Body of pancreas (tissue), 4 donors: ENCODE results near the gene CIRBP. TPM values are rescaled to one million over a fixed set of nuclear protein-coding genes. Genes with fewer than 3 reads are reported as not detected.

Experiments used
- ATAC-seq: fragments of 150-250 bp; one replicate; pipeline ENCODE4 v1.9.1; 2016
- DNase-seq, 4 donors: peaks; one replicate each; pipeline ENCODE4 v3.0.0-alpha.2; 2019
- H3K27ac ChIP-seq, 4 donors: fragments of 200-600 bp; sonication (generic); 1 replicate in 3 of 4; 2 replicates in 1 of 4; pipeline versions ENCODE4 v1.5.1 to v1.6.1; 2016 to 2019; ENCODE audit warnings: mild to moderate bottlenecking in 1 of 4, mixed read lengths in 1 of 4, moderate library complexity in 1 of 4
- H3K27me3 ChIP-seq, 2 donors: fragments of 200-600 bp; sonication (generic); one replicate each; pipeline ENCODE4 v1.6.0; 2016; ENCODE audit warnings: mild to moderate bottlenecking in 1 of 2
- H3K36me3 ChIP-seq, 2 donors: fragments of 200-600 bp; sonication (generic); replicated peaks in 1 of 2; 2 replicates each; pipeline ENCODE4 v1.5.1; 2016; ENCODE audit warnings: low read depth in 2 of 2; ENCODE audit not compliant: insufficient read depth in 1 of 2
- H3K4me1 ChIP-seq: fragments of 200-600 bp; sonication (generic); one replicate; pipeline ENCODE4 v1.6.0; 2016
- H3K4me3 ChIP-seq, 2 donors: fragments of 200-600 bp; sonication (generic); 1 replicate in 1 of 2; 2 replicates in 1 of 2; pipeline ENCODE4 v1.5.1; 2016 to 2019
- H3K9me3 ChIP-seq, 3 donors: fragments of 200-600 bp; sonication (generic); 1 replicate in 2 of 3; 2 replicates in 1 of 3; pipeline ENCODE4 v1.5.1; 2016
- CTCF ChIP-seq, 7 experiments: fragments of 450-650 bp in 4 of 7; fragments of 200-600 bp in 3 of 7; sonication (generic) in 3 of 7; IDR thresholded peaks; one replicate each; pipeline ENCODE4 v1.5.1; 2016 to 2019; ENCODE audit warnings: antibody characterized with exemption in 7 of 7
- POLR2A ChIP-seq, 3 donors: fragments of 450-650 bp; IDR thresholded peaks; one replicate each; pipeline ENCODE4 v1.6.1; 2016; ENCODE audit warnings: antibody characterized with exemption in 3 of 3, mild to moderate bottlenecking in 2 of 3
- WGBS, 2 donors: methylation state at CpG; one replicate each; pipeline ENCODE4 v1.1.5; 2017; 5-methylcytosine and 5-hydroxymethylcytosine counted together
- intact Hi-C: fragments of 100-400 bp; cut with DNase I; formaldehyde crosslinking; loops from one replicate; pipeline ENCODE4 v1.15.1; 2023
- total RNA-seq, 2 donors: library from RNA; depleted of rRNA; stranded (reverse); fragments of >200 nt; gene quantifications; one replicate each; pipeline ENCODE4 v1.1.0, GENCODE V29; 2016

CIRBP gene
- total RNA-seq, 2 donors from 2014 or later, result 582 to 630 TPM

- peaks cover 0 to 35% of the 10 kb centered on the region in 2 donors for H3K27me3 ChIP-seq
- H3K9me3 ChIP-seq, result no peaks in the 10 kb centered on the region
- DNase-seq (no peak), ATAC-seq (no peak)
- no peaks in the 10 kb centered on the region for H3K36me3 ChIP-seq
- intact Hi-C loops, result loop anchor here (10.0 kb wide), 1 partner anchor 228 kb away; the partner anchor contains the start of gene ADAMTSL5
- 15 to 28% methylated on average over 8 to 38 of the region's 38 CpGs for WGBS, 2 donors
- H3K4me1 ChIP-seq, result peaks cover 28% of the 10 kb centered on the region
- H3K27ac ChIP-seq, result no peak overlapping the region
- no peak for TF ChIP-seq CTCF (IDR thresholded peaks at IDR 0.05)
- TF ChIP-seq POLR2A (IDR thresholded peaks at IDR 0.05), result no peak
- no peak overlapping the region for H3K4me3 ChIP-seq
Measured at GRCh38 chr19:1286487-1287353, 17.6 kb downstream of the CIRBP start.

- H3K9me3 ChIP-seq, result no peaks in the 10 kb centered on the region
- H3K4me1 ChIP-seq, result peaks cover 28% of the 10 kb centered on the region
- ATAC-seq (no peak), DNase-seq (no peak)
- H3K36me3 ChIP-seq, result no peaks in the 10 kb centered on the region
- H3K27ac ChIP-seq, result no peak overlapping the region
- intact Hi-C loops, result loop anchor here (10.0 kb wide), 1 partner anchor 227 kb away; the partner anchor contains the start of gene ADAMTSL5
- WGBS, 2 donors, result 23 to 29% methylated on average over 4 to 54 of the region's 55 CpGs
- H3K4me3 ChIP-seq, result no peak overlapping the region
- H3K27me3 ChIP-seq, result peaks cover 0 to 43% of the 10 kb centered on the region in 2 donors
- TF ChIP-seq CTCF (IDR thresholded peaks at IDR 0.05), result no peak
- no peak for TF ChIP-seq POLR2A (IDR thresholded peaks at IDR 0.05)
Measured at GRCh38 chr19:1287354-1288225, 18.5 kb downstream of the CIRBP start.

GRCh38 chr19:1288226-1288612 lies 19.1 kb downstream of the CIRBP start:
- H3K27ac ChIP-seq, result no peak overlapping the region
- H3K36me3 ChIP-seq, result no peaks in the 10 kb centered on the region
- intact Hi-C loops, result loop anchor here (10.0 kb wide), 1 partner anchor 227 kb away; the partner anchor contains the start of gene ADAMTSL5
- no peak for ATAC-seq
- 82 to 85% methylated on average over 6 to 18 of the region's 18 CpGs for WGBS, 2 donors
- H3K27me3 ChIP-seq, result peaks cover 0 to 50% of the 10 kb centered on the region in 2 donors
- no peaks in the 10 kb centered on the region for H3K9me3 ChIP-seq
- TF ChIP-seq POLR2A (IDR thresholded peaks at IDR 0.05) (no peak), CTCF (IDR thresholded peaks at IDR 0.05) (no peak)
- no peak for DNase-seq
- H3K4me3 ChIP-seq, result no peak overlapping the region
- H3K4me1 ChIP-seq, result peaks cover 28% of the 10 kb centered on the region

- TF ChIP-seq CTCF (IDR thresholded peaks at IDR 0.05) (no peak), POLR2A (IDR thresholded peaks at IDR 0.05) (no peak)
- WGBS, 2 donors, result 51% methylated on average over 17 to 40 of the region's 41 CpGs
- Histone ChIP-seq H3K27ac (no peak overlapping the region), H3K4me1 (peaks cover 28% of the 10 kb centered on the region), H3K36me3 (no peaks in the 10 kb centered on the region), H3K27me3 (peaks cover 0 to 56% of the 10 kb centered on the region in 2 donors), H3K4me3 (no peak overlapping the region), H3K9me3 (no peaks in the 10 kb centered on the region)
- intact Hi-C loops, result loop anchor here (10.0 kb wide), 1 partner anchor 226 kb away; the partner anchor contains the start of gene ADAMTSL5
- ATAC-seq (peak; percentile 24), DNase-seq (peak in 2 of 4 donors; percentile 76)
Measured at GRCh38 chr19:1288833-1289685, 19.9 kb downstream of the CIRBP start.
